GM10248 (cell line): ENCODE results near the gene CCDC171.
"Not testable (repeated sequence)": the region's sequence is repeated elsewhere in the genome, so short reads cannot be mapped to it uniquely, and the experiment has no call there.

Source experiments
- CTCF ChIA-PET: fragments of 300-600 bp; sonication (Branson Sonifier 250); formaldehyde crosslinking; extraction: SDS; loops from one replicate; lab custom pipeline; 2021; ENCODE audit warnings: antibody characterized with exemption; lab: Yijun Ruan, JAX
- POLR2A ChIA-PET: fragments of 350-650 bp; sonication (Branson Sonifier 250); formaldehyde crosslinking; extraction: SDS; loops from one replicate; lab custom pipeline; 2020; ENCODE audit warnings: antibody characterized with exemption; lab: Yijun Ruan, JAX
- DNase-seq: peaks from one replicate; pipeline ENCODE4 v3.0.0; 2012; ENCODE audit errors: extremely low spot score
- CTCF ChIP-seq: IDR thresholded peaks from 2 replicates; pipeline ENCODE4 v1.5.1; 2012; ENCODE audit warnings: mild to moderate bottlenecking, low read depth; ENCODE audit errors: extremely low read depth, missing control alignments, control extremely low read depth

CCDC171 gene

GRCh38 chr9:15578714-15579113 is 25.9 kb downstream of the CCDC171 start:
- TF ChIP-seq CTCF, result no peak
- ChIA-PET CTCF (no interaction called here), POLR2A (no interaction called here)
- DNase-seq, result no peak

- no peak for DNase-seq
- ChIA-PET CTCF (no interaction called here), POLR2A (no interaction called here)
- TF ChIP-seq CTCF, result no peak
These were observed 31.5 kb downstream of the CCDC171 start for GRCh38 chr9:15584379-15584778.

- ChIA-PET CTCF (interaction anchor here (1.0 kb wide), 1 partner anchor 50 kb away, joined by 3 read pairs; no protein-coding TSS in a partner anchor), POLR2A (no interaction called here)
- TF ChIP-seq CTCF, result no peak
- no peak for DNase-seq
These were observed 39.5 kb downstream of the CCDC171 start for GRCh38 chr9:15592317-15592716.

- DNase-seq, CTCF ChIA-PET, POLR2A ChIA-PET: not testable (repeated sequence)
These were observed 40.1 kb downstream of the CCDC171 start for GRCh38 chr9:15592940-15593339.

GRCh38 chr9:15600666-15601330 is 48.0 kb downstream of the CCDC171 start:
- CTCF ChIA-PET, result interaction anchor here (2.2 kb wide), 1 partner anchor 11 kb away, joined by 8 read pairs; no protein-coding TSS in a partner anchor
- POLR2A ChIA-PET, DNase-seq: not testable (repeated sequence)

- peak; percentile 50 for TF ChIP-seq CTCF
- ChIA-PET CTCF (interaction anchor here (0.6 to 2.3 kb wide), 22 partner anchors 11 to 507 kb away, joined by 3 to 14 read pairs (median 4); partner anchors contain the start of gene CCDC171), POLR2A (no interaction called here)
- peak; percentile 44 for DNase-seq
These were observed 54.0 kb downstream of the CCDC171 start for GRCh38 chr9:15606643-15607472.

- no peak for DNase-seq
- ChIA-PET POLR2A (no interaction called here), CTCF (interaction anchor here (1.6 to 2.0 kb wide), 2 partner anchors 10 to 62 kb away, joined by 3 to 7 read pairs; no protein-coding TSS in a partner anchor)
- TF ChIP-seq CTCF, result no peak
These were observed 60.1 kb downstream of the CCDC171 start for GRCh38 chr9:15612962-15613361.
